ENCODE data around the gene RPRD1A. TPM values are rescaled to one million over a fixed set of nuclear protein-coding genes. Genes with fewer than 3 reads are reported as not detected.
A peak's percentile ranks its signal among the peaks of the same experiment; 100 is the strongest.
"Not testable (repeated sequence)": the region's sequence is repeated elsewhere in the genome, so short reads cannot be mapped to it uniquely, and the experiment has no call there.

Gene RPRD1A
- total RNA-seq, 1 donor from 2014 or later: 35.5 TPM

DNA sequence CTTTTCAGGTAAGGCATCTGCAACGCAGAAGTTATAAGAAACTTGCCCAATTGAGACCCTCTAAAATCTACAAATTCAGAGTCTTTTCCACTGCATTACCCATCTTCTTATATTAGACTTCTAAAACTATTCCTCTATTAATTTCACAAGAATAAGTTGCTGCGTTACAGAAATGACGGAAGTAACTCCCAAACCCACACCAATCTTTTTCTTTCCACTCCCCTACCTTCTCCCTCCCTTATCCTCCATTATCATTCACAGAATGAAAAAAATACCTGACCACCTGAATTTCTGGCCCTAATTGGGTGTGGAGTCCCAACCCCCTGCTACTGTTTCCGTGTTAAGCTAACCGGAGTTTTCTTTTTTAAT is 689 bp downstream of the RPRD1A start:
- H3K9me3 Mint-ChIP-seq (ENCODE audit: low read depth): no peaks in the 10 kb centered on the region
- H3K4me3 Mint-ChIP-seq (ENCODE audit: unreplicated experiment): peak overlapping the region; percentile 88
- peaks cover 3% of the 10 kb centered on the region for H3K27me3 Mint-ChIP-seq (ENCODE audit: low read depth)
- TF ChIP-seq, protein P1, sequence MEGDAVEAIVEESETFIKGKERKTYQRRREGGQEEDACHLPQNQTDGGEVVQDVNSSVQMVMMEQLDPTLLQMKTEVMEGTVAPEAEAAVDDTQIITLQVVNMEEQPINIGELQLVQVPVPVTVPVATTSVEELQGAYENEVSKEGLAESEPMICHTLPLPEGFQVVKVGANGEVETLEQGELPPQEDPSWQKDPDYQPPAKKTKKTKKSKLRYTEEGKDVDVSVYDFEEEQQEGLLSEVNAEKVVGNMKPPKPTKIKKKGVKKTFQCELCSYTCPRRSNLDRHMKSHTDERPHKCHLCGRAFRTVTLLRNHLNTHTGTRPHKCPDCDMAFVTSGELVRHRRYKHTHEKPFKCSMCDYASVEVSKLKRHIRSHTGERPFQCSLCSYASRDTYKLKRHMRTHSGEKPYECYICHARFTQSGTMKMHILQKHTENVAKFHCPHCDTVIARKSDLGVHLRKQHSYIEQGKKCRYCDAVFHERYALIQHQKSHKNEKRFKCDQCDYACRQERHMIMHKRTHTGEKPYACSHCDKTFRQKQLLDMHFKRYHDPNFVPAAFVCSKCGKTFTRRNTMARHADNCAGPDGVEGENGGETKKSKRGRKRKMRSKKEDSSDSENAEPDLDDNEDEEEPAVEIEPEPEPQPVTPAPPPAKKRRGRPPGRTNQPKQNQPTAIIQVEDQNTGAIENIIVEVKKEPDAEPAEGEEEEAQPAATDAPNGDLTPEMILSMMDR (IDR thresholded peaks at IDR 0.05): no peak
- H3K4me1 Mint-ChIP-seq (ENCODE audit: low read depth): peaks cover 28% of the 10 kb centered on the region
- peaks cover 3% of the 10 kb centered on the region for H3K36me3 Mint-ChIP-seq (ENCODE audit: low read depth)
- H3K27ac Mint-ChIP-seq (ENCODE audit: unreplicated experiment): peak overlapping the region; percentile 96
- DNase-seq (ENCODE audit: low spot score): no peak

DNA sequence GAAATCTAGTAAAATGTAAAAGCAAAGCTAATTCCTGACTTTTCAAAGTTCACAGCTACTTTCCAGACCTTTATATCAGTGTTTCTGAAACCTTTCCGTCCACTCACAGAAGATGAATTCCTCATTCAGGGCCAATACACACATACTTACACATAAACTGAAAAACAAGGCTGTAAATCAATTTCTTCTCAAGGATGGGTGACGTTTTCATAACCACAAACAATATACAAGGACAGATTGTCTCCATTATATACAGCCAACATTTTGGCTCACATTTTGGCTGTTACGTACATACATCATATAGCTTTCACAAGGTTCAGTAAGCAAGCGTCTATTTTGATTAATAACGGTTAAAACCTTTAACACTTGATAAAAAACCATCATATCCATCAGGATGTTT is 1.4 kb downstream of the RPRD1A start:
- Mint-ChIP-seq H3K4me3 (ENCODE audit: unreplicated experiment) (peak overlapping the region; percentile 88), H3K27me3 (ENCODE audit: low read depth) (peaks cover 3% of the 10 kb centered on the region), H3K27ac (ENCODE audit: unreplicated experiment) (peak overlapping the region; percentile 96), H3K36me3 (ENCODE audit: low read depth) (peaks cover 3% of the 10 kb centered on the region), H3K4me1 (ENCODE audit: low read depth) (peaks cover 30% of the 10 kb centered on the region), H3K9me3 (ENCODE audit: low read depth) (no peaks in the 10 kb centered on the region)
- DNase-seq (ENCODE audit: low spot score): no peak
- TF ChIP-seq, protein P1 (IDR thresholded peaks at IDR 0.05): no peak

DNA sequence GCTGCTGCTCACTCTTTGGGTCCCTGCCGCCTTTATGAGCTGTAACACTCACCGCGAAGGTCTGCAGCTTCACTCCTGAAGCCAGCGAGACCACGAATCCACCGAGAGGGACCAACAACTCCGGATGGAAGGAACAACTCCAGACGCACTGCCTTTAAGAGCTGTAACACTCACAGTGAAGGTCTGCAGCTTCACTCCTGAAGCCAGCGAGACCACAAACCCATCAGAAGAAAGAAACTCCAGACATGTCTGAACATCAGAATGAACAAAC is 2.6 kb downstream of the RPRD1A start:
- H3K27me3 Mint-ChIP-seq (ENCODE audit: low read depth); H3K9me3 Mint-ChIP-seq (ENCODE audit: low read depth); H3K27ac Mint-ChIP-seq (ENCODE audit: unreplicated experiment); H3K4me3 Mint-ChIP-seq (ENCODE audit: unreplicated experiment); DNase-seq (ENCODE audit: low spot score); H3K36me3 Mint-ChIP-seq (ENCODE audit: low read depth): not testable (repeated sequence)
- H3K4me1 Mint-ChIP-seq (ENCODE audit: low read depth): peaks cover 30% of the 10 kb centered on the region

DNA sequence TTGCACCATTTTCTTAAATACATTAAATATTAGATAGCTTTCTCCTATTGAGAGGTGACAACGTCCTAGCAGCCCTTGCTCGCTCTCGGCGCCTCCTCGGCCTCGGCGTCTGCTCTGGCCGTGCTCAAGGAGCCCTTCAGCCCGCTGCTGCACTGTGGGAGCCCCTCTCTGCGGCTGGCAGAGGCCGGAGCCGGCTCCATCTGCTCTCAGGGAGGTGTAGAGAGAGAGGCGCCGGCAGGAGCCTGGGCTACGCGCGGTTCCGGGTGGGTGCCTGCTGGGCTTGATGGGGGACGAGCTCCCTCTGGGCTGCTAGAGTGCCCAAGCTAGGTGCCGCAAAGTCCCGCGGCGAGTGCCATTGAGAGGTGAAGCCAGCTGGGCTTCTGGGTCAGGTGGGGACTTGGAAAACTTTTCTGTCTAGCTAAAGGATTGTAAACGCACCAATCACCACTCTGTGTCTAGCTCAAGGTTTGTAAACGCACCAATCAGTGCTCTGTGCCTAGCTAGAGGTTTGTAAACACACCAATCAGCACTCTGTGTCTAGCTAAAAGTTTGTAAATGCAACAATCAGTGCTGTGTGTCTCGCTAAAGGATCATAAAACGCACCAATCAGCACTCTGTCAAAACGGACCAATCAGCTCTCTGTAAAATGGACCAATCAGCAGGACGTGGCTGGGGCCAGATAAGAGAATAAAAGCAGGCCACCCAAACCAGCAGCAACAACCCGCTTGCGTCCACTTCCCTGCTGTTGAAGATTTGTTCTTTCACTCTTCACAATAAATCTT is 3.1 kb downstream of the RPRD1A start:
- H3K4me1 Mint-ChIP-seq (ENCODE audit: low read depth): peaks cover 30% of the 10 kb centered on the region
- H3K4me3 Mint-ChIP-seq (ENCODE audit: unreplicated experiment): no peak overlapping the region
- no peak for DNase-seq (ENCODE audit: low spot score)
- H3K27me3 Mint-ChIP-seq (ENCODE audit: low read depth): no peaks in the 10 kb centered on the region
- H3K9me3 Mint-ChIP-seq (ENCODE audit: low read depth): no peaks in the 10 kb centered on the region
- H3K27ac Mint-ChIP-seq (ENCODE audit: unreplicated experiment): no peak overlapping the region
- TF ChIP-seq, protein P1 (IDR thresholded peaks at IDR 0.05): no peak
- peaks cover 3% of the 10 kb centered on the region for H3K36me3 Mint-ChIP-seq (ENCODE audit: low read depth)

DNA sequence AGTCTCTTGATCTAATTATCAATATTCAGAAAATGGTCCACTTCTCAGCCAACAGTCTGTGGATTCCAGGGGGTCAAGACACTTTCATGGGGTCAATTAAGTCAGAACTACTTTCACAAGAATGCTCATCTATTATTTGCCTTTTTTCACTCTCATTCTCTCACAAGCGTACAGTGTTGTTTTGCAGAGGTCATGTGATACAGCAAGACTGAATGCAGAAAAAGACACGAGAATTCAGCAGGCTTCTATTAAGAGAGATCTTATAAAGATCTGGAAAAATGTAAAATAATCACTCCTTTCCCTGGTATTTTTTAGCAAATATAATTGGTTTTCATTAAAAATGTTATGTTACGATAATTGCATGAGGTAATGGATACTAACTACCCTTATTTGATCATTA is 8.7 kb downstream of the RPRD1A start:
- no peaks in the 10 kb centered on the region for H3K9me3 Mint-ChIP-seq (ENCODE audit: low read depth)
- TF ChIP-seq, protein P1 (IDR thresholded peaks at IDR 0.05): no peak
- no peak for DNase-seq (ENCODE audit: low spot score)
- peaks cover 10% of the 10 kb centered on the region for H3K4me1 Mint-ChIP-seq (ENCODE audit: low read depth)
- H3K27me3 Mint-ChIP-seq (ENCODE audit: low read depth): no peaks in the 10 kb centered on the region
- H3K36me3 Mint-ChIP-seq (ENCODE audit: low read depth): peaks cover under 1% of the 10 kb centered on the region
- no peak overlapping the region for H3K27ac Mint-ChIP-seq (ENCODE audit: unreplicated experiment)
- H3K4me3 Mint-ChIP-seq (ENCODE audit: unreplicated experiment): no peak overlapping the region

DNA sequence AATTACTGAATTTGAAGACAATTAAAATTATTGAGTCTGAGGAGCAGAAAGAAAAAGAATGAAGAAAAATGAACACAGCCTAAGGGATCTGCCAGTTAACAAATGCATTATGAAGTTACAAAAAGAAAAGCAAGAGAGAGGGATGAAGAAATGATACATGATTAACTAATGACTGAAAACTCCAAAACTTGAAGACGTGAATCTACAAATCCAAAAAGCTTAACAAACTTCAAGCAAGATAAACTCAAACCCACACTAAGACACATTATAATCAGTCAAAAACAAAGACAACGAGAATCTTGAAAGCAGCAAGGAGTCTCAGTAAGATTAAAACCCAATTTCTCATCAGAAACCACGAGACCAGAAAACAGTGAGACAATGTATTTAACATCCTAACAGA is 15.6 kb downstream of the RPRD1A start:
- no peak overlapping the region for H3K27ac Mint-ChIP-seq (ENCODE audit: unreplicated experiment)

More for the DNA sequence above, 15.6 kb downstream of the RPRD1A start:
- no peak for DNase-seq (ENCODE audit: low spot score)
- peaks cover 4% of the 10 kb centered on the region for H3K4me1 Mint-ChIP-seq (ENCODE audit: low read depth)
- H3K4me3 Mint-ChIP-seq (ENCODE audit: unreplicated experiment): no peak overlapping the region
- no peaks in the 10 kb centered on the region for H3K27me3 Mint-ChIP-seq (ENCODE audit: low read depth)
- TF ChIP-seq, protein P1 (IDR thresholded peaks at IDR 0.05): no peak
- H3K36me3 Mint-ChIP-seq (ENCODE audit: low read depth): peaks cover 11% of the 10 kb centered on the region
- H3K9me3 Mint-ChIP-seq (ENCODE audit: low read depth): peaks cover 13% of the 10 kb centered on the region
